OCI-M2 (cell line): ENCODE measurements around the gene RBM4.

Experiments used
- DNase-seq: peaks from one replicate; lab custom pipeline; 2025; ENCODE audit not compliant: unreplicated experiment; lab: John Stamatoyannopoulos, UW

Gene RBM4

DNA sequence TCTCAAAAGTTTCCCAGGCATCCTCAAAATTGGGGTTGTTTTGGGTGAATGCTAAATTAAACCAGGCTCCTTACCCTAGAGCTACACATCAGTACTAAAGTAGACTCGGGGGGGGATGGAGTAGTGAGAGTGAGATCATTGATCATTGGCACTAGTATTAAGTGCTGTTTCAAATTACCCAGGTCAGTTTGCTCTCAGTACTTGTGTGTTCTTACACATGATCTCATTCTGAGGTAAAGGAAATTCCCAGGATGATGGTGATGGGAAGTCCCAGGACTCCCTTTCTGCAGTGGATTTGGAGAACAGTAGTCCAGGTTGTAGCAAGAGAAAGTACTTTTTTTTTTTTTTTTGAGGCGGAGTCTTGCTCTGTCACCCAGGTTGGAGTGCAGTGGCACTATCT is 12.5 kb downstream of the RBM4 start:
- DNase-seq, result no peak

DNA sequence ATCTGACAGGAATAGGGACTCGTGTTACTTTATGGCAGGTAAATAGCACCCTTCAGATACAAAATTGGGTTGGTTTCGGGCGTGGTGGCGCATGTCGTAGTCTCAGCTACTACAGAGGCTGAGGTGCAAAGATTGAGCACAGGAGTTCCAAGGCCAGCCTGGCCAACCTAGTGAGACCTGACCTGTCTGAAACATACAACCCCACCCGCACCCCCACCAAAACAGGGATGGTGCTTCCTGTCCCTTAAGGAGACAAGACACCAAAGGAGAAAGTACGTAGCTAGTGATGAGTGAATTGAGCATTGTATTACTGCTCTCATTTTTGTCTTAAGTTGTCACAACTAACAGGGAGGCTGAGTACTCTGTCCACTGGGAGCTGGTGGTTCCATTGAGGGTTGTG is 14.1 kb downstream of the RBM4 start:
- no peak for DNase-seq

DNA sequence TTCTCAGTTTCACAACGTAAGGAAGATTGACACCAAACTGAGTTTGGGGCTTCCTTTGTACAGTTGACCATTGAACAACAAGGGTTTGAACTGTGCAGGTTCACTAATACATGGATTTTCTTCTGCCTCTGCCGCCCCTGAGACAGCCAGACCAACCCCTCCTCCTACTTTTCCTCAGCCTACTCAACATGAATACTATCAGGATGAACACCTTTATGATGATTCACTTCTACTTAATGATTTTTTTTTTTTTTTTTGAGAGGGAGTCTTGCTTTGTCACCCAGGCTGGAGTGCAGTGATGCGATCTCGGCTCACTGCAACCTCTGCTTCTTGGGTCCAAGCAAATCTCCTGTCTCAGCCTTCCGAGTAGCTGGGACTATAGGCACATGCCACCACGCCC is 14.6 kb downstream of the RBM4 start:
- DNase-seq, result no peak

DNA sequence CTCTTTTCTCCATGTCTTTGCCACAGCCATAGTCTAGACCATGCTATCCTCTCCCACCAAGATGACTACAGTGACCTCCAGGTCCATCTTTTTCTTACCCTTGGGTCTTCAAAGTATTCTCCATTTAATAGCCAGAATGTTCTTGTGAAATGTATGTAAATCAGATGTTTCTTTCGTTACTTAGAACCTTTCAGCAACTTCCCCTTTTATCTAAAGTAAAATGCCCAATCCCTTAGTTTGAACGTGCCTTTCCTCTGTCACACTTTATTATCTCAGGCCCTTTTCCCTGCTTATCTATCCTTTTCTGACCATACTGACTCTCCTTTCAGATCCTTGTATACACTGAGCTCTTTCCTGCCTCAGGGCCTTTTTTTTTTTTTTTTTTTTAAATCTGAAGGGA is 21.3 kb downstream of the RBM4 start:
- no peak for DNase-seq

DNA sequence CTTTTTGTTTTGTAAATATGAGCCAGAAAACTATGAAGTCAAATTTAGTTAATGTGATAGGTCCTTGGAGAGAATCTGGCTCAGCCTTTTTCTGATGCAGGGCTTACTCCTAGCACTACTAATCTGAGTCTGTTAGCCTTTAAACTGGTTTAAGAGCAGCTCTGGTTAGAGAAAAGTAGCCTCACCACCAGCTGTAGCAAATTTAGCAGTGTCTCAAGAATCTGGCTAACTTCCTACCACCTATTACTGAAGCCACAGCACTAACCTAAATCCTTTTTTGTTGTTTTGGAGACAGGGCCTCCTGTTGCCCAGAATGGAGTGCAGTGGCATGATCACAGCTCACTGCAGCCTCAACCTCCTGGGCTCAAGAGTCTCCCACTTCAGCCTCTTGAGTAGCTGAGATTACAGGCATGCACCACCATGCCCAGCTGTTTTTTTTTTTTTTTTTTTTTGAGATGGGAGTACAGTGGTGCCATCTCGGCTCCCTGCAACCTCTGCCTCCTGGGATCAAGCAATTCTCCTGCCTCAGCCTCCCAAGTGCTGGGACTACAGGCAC is 25.3 kb downstream of the RBM4 start:
- no peak for DNase-seq

DNA sequence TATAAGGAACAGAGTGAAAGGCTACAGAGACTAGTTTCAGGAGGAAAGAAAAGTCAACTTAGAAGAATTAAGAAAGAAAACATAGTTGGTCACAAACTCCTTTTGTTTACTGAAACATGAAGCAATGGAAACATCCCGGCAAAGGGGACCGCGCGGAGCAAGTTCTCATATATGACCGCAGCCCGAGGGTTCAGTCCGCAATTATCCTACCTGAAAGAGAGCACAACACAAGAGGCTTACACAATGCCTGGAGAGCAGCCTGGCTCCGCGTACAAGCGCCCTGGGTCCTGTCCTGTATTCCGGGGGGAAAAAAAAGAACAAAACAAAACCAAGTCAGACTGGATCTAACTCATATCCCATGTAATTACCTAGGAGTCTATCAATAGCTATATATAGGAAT is 26.9 kb downstream of the RBM4 start:
- no peak for DNase-seq

DNA sequence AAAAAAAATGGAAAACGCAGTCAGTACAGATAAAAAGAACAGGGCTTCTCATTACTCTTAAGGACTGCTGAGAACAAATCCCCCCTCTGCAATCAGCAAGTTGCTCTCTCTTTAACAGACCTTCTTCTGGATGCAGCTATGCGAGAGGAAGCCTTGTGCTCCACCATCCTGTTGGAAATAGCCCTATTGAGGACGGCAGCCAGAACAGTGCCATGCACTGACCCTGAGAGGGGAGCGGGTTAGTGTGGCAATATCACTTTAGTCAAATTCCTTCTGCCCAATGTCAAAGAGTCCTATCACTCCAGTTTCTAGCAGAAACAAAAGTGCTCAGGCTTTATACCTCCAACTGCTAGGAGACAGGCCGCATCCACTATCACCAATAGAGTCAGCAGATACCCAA is 32.3 kb downstream of the RBM4 start:
- no peak for DNase-seq

DNA sequence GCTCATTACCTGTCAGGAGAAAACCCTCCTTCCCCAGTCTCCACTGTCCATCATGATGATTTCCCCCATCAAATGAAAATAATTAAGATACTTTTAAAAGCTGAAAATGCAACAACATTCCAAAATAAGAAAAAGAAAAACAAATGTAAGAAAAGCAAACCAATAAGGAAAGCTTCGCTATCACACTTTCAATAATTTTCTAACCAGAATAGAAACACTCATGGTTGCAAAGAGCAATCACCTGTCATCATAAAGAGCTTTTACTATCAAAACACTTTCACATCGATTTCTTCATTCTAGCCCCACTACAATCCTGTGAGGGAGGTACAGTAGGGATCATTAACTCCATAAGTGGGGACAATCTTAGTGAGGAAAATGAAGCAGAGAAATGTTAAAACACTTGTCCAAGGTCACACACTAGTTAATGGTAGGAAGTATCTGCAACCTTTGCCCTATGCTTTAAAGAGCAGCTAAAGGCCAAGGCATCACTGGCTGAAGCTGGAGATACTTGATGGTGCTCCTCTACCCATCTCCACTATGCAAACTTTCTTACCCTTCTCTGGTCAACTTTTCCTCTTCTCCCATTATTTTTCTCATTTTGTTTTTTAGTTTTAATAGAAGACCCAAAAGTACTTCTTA is 36.6 kb downstream of the RBM4 start:
- DNase-seq, result no peak

DNA sequence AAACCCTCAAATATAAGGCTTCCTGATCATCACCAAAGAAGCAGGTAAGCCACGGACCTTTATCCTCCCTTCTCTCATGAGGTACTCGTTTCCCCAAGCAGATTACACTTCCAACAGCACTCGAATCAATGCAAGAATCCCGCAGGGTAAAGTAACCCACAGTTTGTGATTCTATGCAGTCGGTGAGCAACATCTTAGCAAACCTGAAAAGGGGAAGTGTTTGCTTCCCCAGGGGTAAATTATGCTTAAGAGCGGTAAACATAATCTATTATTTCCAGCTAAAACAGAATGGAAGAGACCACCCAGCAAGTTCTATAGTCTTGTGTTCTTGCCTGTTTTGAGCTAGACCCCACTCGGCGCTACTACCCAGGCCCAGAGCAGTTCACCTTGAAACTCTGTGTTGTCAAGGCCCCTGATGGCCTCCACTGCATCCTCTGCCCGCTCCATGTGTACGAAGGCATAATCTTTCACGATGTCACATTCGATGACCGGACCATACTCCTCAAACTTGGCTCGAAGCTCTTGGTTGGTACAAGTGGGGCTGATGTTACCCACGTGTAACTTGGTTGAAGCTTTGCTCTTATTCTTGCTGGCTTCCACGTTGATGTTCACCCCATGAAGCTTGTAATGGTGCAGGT is 37.9 kb downstream of the RBM4 start:
- no peak for DNase-seq

DNA sequence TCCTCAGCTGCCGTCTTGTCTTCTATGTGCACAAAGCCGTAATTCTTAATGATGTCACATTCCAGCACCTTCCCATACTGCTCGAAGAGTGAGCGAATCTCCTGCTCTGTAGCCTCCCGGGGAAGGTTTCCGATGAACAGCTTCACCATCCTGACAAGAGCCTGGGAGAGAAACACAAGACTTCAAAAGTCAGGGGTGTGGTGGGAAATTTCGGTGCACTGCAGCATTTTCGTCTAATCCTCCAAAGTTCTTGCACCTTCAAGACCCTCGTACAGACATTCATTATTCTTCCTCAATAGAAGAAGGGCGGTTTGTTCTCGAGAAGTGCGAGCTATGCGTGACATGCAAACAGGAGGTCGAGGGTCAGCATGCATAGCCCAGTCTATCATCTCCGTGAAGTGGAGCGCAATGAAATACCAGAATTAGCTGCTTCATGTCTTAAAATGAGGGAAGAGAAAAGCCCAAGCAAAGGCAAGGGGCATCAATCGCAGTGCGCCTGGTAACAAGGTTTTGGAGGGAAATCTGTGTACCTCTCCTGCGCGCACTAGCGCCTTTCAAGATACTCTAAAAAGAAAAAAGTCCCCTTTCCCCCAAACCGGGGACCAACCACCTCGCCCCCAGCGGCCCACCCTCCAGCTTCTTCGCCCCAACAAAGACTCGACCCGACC is 38.6 kb downstream of the RBM4 start:
- DNase-seq, result no peak

DNA sequence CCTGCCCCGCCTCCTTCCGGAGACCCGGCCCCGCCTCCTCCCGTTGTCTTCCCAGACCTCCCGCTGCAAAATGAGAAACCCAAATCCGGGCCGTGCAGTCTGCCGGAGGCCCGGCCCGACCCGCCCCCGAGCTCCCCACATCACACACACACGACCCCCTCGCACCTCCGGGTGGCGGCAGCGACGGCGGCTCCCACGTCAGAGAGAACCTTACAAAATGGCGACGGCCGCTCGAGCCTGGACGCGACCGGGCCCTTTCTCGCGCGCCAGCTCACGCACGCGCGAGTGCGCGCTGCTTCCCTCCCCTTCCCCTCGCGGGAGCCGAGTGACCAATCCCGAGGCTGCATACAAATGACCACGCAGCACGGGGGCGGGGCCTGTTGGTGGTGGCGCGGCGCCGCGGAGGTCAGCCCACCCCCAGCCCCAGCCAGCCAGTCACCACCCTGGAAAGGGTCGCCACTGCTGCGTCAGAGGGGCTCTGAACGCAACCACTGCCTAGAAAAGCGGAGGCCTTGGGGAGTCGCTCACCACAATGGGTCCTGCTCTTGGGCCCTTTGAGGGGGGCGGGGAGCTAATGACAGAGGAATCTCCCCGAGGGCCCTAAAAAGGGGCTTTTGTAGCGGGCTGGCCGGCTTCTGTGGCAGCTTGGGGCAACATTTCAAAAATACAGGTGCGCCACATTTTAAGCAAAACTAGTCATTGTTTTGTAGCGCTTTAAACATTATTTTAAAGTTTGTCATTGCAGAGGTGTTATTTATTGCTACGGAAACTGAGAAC is 39.3 kb downstream of the RBM4 start, which contains the start of gene RBM4B:
Gene RBM4B (minus strand): TSS at position 289 of the 777 bp plus-strand sequence. CDS start 808 bp downstream, outside the sequence.
- peak; percentile 48 for DNase-seq

DNA sequence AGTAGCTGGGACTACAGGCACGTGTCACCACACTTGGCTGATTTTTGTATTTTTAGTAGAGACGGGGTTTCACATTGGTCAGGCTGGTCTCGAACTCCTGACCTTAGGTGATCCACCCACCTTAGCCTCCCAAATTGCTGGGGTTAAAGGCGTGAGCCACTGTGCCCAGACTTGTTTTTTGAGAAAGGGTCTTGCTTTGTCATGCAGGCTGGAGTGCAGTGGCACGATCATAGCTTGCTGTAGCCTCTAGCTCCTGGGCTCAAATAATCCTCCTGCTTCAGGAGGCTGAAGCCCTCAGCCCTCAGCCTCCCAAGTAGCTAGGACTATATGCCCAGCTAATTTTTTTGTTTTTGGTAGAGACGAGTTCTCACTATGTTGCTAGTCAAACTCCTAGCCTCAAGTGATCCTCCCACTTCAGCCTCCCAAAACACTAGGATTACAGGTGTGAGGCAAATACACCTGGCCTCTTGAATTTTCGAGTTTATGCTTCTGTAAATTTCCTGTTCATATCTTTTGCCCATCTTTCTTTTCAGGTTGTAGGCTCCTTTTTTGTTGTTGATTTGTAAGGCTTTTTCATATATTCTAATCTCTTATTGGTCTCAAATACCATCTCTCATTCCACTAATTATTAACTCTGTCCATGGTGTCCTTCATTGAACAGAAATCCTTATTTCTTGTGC is 42.6 kb downstream of the RBM4 start:
- no peak for DNase-seq

DNA sequence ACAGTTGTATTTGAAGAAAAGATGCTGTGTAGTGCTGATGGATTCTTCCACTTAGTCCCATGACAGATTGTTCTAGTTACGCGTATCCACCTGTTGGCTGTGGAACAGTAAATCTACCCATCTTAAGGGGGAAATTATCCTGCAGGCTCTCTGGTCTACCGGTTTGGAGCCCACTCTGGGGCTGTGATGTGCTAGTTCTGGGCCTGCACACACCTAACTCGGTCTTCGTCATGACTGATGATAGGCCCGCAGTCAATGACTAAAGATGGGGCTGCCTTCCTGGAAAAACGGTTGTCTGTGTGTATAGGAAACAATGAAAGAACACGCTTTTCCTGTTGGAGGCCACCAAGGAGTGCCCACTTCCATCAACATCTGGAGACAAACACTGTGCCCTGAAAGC is 45.4 kb downstream of the RBM4 start:
- DNase-seq, result no peak

DNA sequence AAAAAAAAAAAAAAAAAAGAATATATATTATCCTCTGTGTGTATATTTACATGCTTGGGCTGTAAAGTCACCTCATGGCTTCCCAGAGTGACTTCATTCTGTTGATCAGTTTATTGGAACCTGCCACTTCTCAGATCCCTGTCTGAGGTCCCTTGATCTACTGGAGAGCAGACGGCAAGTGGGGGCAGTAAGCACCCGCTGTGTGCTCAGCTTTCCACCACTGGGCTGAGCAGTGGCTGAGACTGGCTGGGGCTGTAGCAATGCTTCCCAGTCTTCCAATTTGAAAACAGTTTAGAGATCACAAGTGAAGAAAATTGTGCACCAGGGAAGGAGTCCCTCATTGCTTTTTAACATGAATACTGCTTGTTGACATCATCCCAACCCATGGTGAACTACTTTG is 46.1 kb downstream of the RBM4 start:
- DNase-seq, result no peak

DNA sequence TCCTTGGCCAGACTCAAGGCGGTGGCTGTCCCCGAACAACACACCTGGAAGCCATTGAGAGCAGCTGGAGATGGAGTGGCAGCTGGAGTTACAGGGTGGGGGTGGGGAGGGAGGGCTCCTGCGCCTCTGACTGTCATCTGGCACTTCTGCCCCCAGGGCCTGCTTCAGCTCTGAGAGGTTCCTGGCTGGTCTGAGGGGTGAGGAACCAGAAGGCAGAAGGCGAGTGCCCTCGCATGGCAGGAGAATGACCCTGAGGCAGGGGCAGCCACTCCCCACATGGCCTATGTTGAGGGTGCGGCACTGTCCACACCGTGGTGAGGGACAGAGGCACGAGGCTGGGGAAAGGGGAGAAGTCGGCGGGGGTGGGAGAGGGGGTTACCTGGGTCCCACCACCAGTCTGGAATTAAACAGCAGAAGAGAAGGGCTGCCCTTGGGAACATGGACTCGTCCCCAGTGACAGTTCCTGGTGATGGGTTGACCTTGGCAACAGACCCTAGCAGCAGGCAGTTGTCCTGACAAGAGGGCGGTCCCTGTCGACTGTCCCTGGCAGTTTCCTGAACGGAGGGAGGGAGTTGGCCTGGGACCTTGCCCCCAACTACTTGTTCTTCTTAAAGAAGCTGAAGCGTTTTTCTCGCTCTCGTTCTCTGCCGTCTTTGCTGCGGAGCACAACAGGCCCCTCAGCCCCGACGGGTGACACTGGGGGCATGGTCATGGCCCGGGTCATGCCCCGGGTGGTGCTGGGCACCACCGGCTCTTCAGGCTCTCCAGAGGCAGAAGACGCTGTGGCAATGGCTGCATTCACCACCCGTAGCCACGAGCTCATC is 47.0 kb downstream of the RBM4 start:
- no peak for DNase-seq

DNA sequence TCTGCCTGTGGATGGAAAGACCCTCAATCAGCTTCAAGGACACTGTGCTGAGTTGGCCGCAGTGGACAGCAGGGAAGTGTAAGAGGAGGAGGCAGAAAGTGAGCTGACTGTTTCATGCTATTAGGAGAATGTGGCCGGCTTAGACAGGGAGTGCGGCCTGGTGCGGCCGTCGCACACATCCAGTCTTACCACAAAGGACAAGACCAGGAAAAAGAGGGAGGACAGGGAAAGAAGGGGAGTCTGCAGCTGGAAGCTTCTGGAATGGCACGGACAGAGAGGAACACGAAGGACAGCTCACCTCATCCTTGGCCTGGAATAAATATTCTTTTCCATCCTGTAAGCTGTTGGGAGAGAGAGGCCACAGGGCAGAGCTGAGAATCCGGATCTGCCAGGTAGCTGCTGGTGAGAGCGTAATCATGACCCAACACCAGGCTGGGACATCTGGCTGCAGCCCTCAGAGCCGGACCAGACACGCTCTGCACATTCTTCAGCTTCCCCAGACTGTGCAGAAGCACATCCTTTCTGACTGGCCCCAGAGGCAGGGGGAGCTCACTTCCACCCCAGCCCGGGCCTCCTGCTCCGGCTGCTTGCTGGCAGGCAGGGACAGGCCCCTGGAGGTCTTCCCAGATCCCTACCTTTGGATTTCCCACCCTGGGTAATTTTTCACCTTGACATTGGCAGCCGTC is 47.7 kb downstream of the RBM4 start:
- DNase-seq, result no peak

DNA sequence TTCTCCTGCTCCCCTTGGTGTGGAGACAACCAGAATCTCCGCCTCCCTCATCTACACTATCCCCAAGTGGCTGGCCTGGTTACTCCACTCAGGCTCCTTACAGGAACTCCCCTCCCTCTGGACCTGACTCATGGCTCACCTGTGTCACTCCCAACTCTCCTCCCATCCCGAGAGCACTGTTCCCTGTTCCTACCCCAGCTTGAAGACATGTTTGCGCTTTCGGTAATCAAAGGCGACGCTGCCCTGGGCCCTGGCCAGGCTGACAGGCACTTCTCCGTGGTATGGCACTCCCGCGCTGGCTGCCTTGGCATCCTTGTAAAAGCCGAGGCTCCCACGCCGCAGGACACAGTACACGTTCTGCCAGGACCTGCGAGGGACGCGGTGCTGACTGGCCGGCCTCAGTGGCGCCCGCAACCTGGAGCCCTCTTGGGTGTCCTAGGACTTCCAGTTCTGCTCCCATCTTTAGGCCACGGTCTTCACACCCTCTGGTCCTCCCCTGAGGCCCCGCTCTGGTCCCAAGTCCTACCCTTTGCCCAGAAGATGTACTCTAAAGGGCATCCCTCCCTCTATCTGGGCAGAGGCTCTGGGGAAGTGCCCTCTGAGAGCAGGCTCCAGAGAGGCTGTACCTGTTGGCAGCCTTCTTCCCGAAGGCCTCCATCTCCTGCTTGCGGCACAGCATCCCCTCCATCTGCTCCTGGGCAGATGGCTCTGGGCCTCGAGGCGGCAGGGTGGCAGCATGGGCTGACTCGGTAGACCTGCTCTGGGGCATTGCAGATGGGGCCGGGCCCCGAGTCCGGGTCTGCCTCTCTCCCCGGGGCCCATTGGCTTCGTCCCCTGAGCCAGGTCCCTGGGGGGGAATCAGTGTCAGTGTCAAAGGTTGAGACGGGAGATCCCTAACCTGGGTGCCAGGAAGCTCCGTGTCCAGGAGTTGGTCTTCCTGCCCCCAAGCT is 48.6 kb downstream of the RBM4 start:
- DNase-seq, result no peak

DNA sequence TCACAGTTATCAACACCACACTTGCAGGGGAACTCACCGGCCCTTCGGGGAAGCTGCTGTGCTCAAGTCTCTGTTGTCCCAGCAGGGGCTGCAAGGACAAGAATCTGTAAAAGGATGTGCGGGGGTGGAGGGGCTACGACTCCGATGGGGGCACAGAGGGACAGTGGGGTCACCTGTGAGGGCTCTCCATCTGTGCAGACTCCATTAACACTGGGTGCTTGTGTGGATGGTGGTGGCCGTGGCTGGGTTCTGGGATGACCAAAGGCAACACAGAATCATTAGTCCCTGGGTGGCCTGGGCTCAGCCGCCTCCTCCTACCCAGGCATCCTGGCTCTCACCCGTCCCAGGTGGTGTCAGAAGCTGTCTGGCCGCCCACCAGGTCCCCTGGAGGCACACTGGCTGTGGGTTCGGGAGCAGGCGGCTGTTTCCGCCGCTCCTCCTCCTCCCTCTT is 49.4 kb downstream of the RBM4 start:
- DNase-seq, result no peak
